Measurements from ENCODE around the gene SPATA31C1. TPM values are rescaled to one million over a fixed set of nuclear protein-coding genes. Genes with fewer than 3 reads are reported as not detected.

Gene SPATA31C1
- total RNA-seq, 1 donor from 2014 or later = not detected

GRCh38 chr9:87958591-87958990, 40.8 kb downstream of the SPATA31C1 start:
- Mint-ChIP-seq H3K36me3 (ENCODE audit: low read depth) (no peaks in the 10 kb centered on the region), H3K27ac (no peak overlapping the region), H3K9me3 (no peaks in the 10 kb centered on the region), H3K27me3 (ENCODE audit: low read depth) (peaks cover 32% of the 10 kb centered on the region), H3K4me1 (ENCODE audit: low read depth) (peaks cover 9% of the 10 kb centered on the region), H3K4me3 (ENCODE audit: low read depth) (no peak overlapping the region)
- intact Hi-C loops (cut with micrococcal nuclease) = no loop called here
- DNase-seq (ENCODE audit: low spot score) = no peak

- intact Hi-C loops (cut with micrococcal nuclease) = no loop called here
- H3K9me3 Mint-ChIP-seq = no peaks in the 10 kb centered on the region
- no peaks in the 10 kb centered on the region for H3K36me3 Mint-ChIP-seq (ENCODE audit: low read depth)
- H3K4me1 Mint-ChIP-seq (ENCODE audit: low read depth) = peaks cover 6% of the 10 kb centered on the region
- H3K4me3 Mint-ChIP-seq (ENCODE audit: low read depth) = no peak overlapping the region
- H3K27ac Mint-ChIP-seq = no peak overlapping the region
- DNase-seq (ENCODE audit: low spot score) = no peak
- peaks cover 28% of the 10 kb centered on the region for H3K27me3 Mint-ChIP-seq (ENCODE audit: low read depth)
These were observed 42.3 kb downstream of the SPATA31C1 start for GRCh38 chr9:87959916-87960581.

- no peak for DNase-seq (ENCODE audit: low spot score)
- Mint-ChIP-seq H3K36me3 (ENCODE audit: low read depth) (no peaks in the 10 kb centered on the region), H3K27ac (no peak overlapping the region), H3K27me3 (ENCODE audit: low read depth) (peaks cover 18% of the 10 kb centered on the region), H3K4me3 (ENCODE audit: low read depth) (no peak overlapping the region), H3K9me3 (no peaks in the 10 kb centered on the region), H3K4me1 (ENCODE audit: low read depth) (no peaks in the 10 kb centered on the region)
- intact Hi-C loops (cut with micrococcal nuclease) = no loop called here
These were observed 46.0 kb downstream of the SPATA31C1 start for GRCh38 chr9:87963770-87964169.

- no peaks in the 10 kb centered on the region for H3K4me1 Mint-ChIP-seq (ENCODE audit: low read depth)
- DNase-seq (ENCODE audit: low spot score) = no peak
- H3K9me3 Mint-ChIP-seq = no peaks in the 10 kb centered on the region
- no peak overlapping the region for H3K4me3 Mint-ChIP-seq (ENCODE audit: low read depth)
- no peak overlapping the region for H3K27ac Mint-ChIP-seq
- intact Hi-C loops (cut with micrococcal nuclease) = no loop called here
- no peaks in the 10 kb centered on the region for H3K36me3 Mint-ChIP-seq (ENCODE audit: low read depth)
- H3K27me3 Mint-ChIP-seq (ENCODE audit: low read depth) = peaks cover 11% of the 10 kb centered on the region
These were observed 47.1 kb downstream of the SPATA31C1 start for GRCh38 chr9:87964826-87965225.

GRCh38 chr9:87968155-87968554, 50.4 kb downstream of the SPATA31C1 start:
- no peak overlapping the region for H3K4me3 Mint-ChIP-seq (ENCODE audit: low read depth)
- H3K4me1 Mint-ChIP-seq (ENCODE audit: low read depth) = no peaks in the 10 kb centered on the region
- no peaks in the 10 kb centered on the region for H3K9me3 Mint-ChIP-seq
- no peak overlapping the region for H3K27ac Mint-ChIP-seq
- intact Hi-C loops (cut with micrococcal nuclease) = no loop called here
- H3K36me3 Mint-ChIP-seq (ENCODE audit: low read depth) = no peaks in the 10 kb centered on the region
- DNase-seq (ENCODE audit: low spot score) = no peak
- peaks cover 3% of the 10 kb centered on the region for H3K27me3 Mint-ChIP-seq (ENCODE audit: low read depth)

- no peaks in the 10 kb centered on the region for H3K36me3 Mint-ChIP-seq (ENCODE audit: low read depth)
- intact Hi-C loops (cut with micrococcal nuclease) = no loop called here
- H3K4me3 Mint-ChIP-seq (ENCODE audit: low read depth) = no peak overlapping the region
- H3K27ac Mint-ChIP-seq = no peak overlapping the region
- H3K9me3 Mint-ChIP-seq = no peaks in the 10 kb centered on the region
- DNase-seq (ENCODE audit: low spot score) = no peak
- H3K27me3 Mint-ChIP-seq (ENCODE audit: low read depth) = peaks cover 7% of the 10 kb centered on the region
- peaks cover 10% of the 10 kb centered on the region for H3K4me1 Mint-ChIP-seq (ENCODE audit: low read depth)
These were observed 52.8 kb downstream of the SPATA31C1 start for GRCh38 chr9:87970602-87971001.

- Mint-ChIP-seq H3K9me3 (no peaks in the 10 kb centered on the region), H3K4me3 (ENCODE audit: low read depth) (peak overlapping the region; percentile 67), H3K36me3 (ENCODE audit: low read depth) (no peaks in the 10 kb centered on the region), H3K4me1 (ENCODE audit: low read depth) (peaks cover 10% of the 10 kb centered on the region), H3K27ac (no peak overlapping the region), H3K27me3 (ENCODE audit: low read depth) (peaks cover 7% of the 10 kb centered on the region)
- DNase-seq (ENCODE audit: low spot score) = no peak
- intact Hi-C loops (cut with micrococcal nuclease) = no loop called here
These were observed 55.4 kb downstream of the SPATA31C1 start for GRCh38 chr9:87973122-87973521.

Other genes starting within 250 kb of the SPATA31C1 start
- gene CTSL, start 191.8 kb upstream of the SPATA31C1 start, total RNA-seq = 13.4 and 14.1 TPM in 2 replicates
- not detected in 2 replicates for gene SPATA31E1, start 35.1 kb upstream of the SPATA31C1 start, total RNA-seq
- 0.92 and 1.1 TPM in 2 replicates for gene CDK20, start 56.6 kb downstream of the SPATA31C1 start, total RNA-seq
- gene SPATA31C2, start 220.5 kb downstream of the SPATA31C1 start, total RNA-seq = not detected in 2 replicates

All from activated T-helper 2 cell treated with anti-CD3 and anti-CD28 coated beads, Interferon-gamma antibody, Interleukin-2, Interleukin-4, amounts not matched to agents 10 μg/mL and 5 μg/mL and 100 μg/mL, durations not matched to agents 14 hours and 24 hours and 36 hours (primary cell).